NCI-H2029 (cell line): Measurements from ENCODE around the gene STRAP.
A peak's percentile ranks its signal among the peaks of the same experiment; 100 is the strongest.

Experiments used
- DNase-seq: peaks from one replicate; lab custom pipeline; 2025; lab: John Stamatoyannopoulos, UW

STRAP gene, protein sequence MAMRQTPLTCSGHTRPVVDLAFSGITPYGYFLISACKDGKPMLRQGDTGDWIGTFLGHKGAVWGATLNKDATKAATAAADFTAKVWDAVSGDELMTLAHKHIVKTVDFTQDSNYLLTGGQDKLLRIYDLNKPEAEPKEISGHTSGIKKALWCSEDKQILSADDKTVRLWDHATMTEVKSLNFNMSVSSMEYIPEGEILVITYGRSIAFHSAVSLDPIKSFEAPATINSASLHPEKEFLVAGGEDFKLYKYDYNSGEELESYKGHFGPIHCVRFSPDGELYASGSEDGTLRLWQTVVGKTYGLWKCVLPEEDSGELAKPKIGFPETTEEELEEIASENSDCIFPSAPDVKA

DNA sequence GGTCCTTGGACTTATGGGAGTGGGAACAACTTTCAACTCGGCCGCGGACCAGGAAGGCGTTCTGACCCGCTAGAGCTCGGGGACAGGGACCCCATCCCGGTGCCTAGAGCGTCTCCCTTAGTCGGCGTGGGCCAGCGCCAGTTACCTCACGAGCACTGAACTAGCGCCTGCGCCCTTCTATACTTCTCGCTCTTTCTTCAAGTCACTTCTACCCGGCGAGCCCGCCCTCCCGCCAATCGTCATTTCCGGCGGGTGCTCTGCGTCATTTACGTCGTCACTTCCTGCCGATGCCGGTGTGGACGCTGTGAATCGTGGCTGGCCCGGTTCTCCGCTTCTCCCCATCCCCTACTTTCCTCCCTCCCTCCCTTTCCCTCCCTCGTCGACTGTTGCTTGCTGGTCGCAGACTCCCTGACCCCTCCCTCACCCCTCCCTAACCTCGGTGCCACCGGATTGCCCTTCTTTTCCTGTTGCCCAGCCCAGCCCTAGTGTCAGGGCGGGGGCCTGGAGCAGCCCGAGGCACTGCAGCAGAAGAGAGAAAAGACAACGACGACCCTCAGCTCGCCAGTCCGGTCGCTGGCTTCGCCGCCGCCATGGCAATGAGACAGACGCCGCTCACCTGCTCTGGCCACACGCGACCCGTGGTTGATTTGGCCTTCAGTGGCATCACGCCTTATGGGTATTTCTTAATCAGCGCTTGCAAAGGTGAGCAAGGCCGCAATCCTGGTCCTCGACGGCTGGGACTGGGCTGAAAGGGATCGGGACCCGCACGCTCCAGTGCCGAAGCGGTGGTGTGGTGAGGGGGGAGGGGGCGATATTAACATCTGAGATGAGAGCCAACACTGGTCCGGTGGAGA, at the start of gene STRAP:
Gene STRAP (plus strand): TSS at position 270 of the 854 bp plus-strand sequence. CDS start 321 bp downstream, at position 591.
- DNase-seq: peak; percentile 96

DNA sequence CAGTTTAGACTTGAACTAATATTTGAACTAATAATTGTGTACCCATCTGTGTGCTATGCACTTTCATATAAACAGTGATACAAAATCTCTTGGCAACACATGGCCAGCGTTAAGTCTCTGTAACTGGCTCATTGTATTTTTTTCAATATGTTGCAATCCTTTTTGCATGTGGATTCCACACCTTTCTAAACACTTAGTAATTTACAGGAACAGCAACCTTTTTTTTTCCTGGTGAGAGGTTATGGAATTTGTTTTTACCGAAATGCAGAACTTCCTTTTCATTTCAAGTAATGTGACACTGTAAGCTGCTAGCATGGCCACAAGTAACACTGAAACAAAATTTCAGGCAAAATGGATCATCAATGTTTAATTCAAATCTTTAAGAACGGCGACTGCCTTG, 47.6 kb upstream of the STRAP start:
- no peak for DNase-seq

DNA sequence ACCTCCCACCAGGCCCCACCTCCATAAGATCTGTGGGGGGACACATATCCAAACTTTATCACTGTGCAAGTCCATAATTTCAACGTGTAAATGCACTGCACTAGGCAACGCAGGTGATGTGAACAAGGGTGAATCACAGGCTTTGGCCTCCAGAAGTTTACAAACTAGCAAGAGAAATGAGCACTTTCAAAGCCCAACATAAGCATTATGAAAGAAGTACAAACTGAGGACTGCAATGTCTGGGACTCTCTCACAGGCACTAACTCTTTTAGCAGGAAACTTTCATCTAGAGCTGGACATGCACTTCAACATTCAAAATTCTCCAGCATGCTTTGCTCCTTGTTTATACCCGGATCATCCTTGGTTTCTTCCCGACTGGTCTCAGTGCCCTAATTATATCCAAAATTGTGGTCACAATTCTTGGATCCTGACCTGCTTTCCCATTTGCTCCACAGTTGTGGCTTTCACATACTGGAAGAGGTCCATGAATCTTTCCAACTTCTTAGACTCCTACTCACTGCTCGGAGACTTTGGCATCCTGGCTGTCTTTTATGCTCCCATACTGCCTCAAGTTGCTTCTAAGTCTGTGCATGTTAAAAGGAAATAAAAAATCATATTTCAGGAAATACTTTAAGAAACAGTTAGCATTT, 44.9 kb upstream of the STRAP start:
- no peak for DNase-seq

DNA sequence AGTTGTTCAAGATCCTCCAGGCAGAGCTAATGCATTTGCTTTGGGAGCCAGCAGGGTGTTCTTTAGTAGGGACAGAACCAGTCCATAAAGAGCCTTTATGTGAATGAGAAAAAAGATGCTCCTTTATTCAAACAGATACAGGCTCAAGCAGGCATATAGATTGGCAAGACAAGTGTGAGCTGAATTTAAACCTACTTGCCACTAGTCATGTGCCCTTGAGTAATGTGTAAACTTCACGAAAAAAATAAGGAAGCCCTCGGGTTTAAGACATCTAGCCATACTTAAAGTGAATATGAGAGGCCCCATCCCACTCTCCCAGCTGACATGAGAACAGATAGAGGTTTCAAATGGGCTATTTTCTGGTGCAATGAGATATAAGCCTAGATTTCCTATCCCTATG, 43.1 kb upstream of the STRAP start:
- no peak for DNase-seq

DNA sequence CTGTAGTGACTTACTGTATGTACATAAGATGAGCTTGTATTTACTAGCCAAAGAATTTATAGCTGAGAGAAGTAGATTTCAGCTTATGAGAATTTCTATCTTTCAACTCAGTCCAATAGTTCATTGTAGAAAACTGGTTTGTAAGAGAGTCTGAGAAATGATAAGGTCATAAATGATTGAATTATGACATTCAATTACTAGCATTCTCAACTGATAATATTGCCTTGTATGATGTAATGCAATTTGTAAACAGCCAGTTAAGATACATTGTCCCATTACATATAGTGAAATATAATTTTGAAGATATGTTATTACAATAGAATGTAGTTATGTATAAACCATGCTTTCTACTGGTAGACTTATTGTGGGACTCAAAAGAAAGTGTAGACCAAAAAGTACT, 42.5 kb upstream of the STRAP start:
- DNase-seq: no peak

DNA sequence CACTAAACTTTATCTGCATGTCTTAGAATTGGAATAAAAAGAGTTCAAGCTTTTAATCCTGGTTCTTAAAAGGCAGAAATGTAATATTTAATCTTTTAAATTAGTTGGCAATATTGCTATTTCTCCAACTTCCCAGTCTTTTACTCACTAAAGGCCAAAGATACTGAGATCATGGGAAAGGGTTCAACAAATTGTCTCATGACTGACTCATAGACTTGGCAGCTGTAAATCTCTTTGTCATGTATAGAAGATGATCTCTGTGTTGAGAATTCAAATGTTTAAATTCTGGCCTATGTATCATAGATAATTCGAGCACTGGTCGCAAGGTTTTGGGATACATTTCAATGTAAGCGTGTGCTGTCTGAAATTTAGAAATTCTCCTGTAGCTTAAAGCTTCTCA, 40.1 kb upstream of the STRAP start:
- DNase-seq: no peak

DNA sequence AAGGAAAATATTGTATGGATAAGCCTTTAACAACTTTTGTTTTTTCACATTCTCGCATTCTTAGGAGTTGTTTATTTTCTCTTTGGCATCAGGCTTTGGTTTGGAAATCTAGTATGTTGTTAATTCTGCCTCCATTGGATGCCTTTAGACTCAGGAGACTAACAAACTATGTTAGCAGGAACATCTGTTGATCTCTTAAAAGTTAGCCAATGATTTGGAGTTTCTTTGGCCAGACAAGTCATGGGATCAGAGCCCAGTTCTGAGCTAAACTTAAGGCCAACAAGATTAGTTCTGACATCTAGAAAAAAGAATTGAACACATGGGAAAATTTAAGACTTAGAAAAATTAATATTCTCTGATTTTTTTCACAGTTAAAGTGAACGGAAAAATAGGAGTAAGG, 35.3 kb upstream of the STRAP start:
- no peak for DNase-seq

DNA sequence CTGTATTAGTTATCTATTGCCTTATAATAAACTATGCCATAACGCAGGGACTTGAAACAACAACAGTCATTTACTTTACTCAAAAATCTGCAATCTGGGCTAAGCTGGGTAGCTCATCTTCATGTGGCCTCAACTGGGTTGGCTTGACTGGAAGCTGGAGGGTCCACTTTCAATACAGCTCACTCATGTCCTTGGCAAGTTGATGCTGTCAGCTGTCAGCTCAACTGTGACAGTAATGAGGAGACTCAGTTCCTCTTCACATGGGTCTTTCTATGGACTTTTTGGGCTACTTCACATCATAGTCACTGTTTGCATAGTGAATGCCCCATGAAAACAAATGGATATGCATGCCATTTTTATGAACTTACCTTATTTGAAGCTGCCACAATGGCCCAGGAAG, 33.6 kb upstream of the STRAP start:
- no peak for DNase-seq

DNA sequence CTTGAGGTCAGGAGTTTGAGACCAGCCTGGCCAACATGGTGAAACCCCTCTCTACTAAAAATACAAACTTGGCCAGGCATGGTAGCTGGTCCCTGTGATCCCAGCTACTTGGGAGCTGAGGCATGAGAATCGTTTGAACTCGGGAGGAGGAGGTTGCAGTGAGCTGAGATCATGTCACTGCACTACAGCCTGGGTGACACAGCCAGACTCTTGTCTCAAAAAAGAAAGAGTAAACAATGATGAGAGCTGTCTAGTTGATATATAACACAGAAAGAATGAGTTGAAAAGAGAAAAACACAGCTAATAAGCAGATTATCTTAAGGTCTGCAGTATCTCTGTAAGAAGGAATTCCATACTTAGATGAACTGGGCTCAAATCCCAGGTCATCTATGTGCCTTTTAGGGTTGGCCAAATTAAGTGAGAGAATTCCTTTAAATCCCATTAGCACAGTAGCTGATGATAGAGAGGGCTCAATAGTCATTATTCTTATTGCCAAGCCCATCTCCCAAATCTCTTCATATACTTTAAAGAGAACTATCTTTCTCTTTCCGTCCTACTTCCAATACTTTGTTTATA, 31.1 kb upstream of the STRAP start:
- DNase-seq: no peak

DNA sequence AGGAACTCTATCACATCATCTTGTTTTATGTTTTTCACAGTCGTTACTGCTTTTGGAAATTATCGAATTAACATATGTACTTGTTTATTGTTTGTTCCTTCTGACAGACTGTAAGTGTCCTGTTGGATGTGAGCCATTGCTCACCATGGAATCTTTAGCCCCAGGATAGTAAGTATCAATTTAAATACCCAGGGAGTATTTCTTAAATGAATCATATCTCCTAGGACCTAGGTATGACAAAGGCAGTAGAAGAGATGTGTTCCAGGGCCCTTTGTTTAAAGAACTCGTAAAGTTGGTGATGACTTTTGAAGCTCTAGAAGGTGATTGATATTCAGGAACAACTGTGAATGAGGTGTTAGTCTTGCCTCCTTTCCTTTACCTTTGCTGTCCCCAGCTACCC, 30.3 kb upstream of the STRAP start:
- DNase-seq: no peak

DNA sequence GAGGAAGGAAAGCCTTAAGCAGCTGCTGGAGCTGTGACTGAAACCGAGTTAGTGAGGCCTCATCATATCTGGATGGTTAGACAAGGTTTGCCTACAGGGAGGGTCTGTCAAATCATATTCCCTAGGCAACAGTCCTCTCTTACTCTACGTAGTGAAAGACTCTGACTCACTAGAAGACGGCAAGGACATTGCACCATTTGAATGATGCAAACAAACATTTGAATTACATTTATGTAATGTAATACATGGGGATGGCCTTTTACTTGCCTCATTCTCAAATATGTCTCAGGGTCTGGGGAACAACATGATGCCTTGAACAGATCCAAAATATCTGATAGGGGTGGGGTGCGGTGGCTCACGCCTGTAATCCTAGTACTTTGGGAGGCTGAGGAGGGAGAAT, 29.8 kb upstream of the STRAP start:
- DNase-seq: no peak

DNA sequence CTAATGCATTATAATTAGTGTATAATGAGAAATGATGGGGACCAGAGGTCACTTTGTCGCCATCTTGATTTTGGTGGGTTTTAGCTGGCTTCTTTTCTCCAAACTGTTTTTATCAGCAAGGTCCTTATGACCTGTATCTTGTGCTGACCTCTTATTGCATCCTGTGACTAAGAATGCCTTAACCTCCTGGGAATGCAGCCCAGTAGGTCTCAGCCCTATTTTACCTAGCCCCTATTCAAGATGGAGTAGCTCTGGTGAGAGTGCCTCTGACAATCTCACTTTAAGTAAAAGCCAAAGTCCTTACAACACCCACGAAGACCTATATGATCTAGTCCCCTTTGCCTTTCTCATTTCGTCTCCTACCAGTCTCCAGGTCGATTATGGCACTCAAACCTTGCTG, 28.3 kb upstream of the STRAP start:
- DNase-seq: no peak

DNA sequence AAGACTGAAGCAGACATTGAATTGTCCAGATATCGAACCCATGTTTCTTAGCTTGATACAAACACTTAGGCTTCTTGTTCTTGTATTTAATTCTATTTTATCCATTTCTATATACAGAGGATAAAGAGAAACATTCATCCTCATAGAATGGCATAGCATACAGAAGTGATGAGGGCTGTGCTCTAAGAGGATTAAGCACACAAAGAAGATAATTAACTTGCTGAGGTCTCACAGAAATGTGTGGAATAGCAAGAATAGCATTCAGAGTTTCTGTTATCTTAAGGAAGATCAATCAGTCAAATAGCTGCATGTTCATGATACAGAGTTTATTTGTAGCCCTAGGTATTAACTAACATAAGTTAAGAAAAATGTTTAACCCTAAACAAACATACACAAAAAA, 27.3 kb upstream of the STRAP start:
- DNase-seq: no peak

DNA sequence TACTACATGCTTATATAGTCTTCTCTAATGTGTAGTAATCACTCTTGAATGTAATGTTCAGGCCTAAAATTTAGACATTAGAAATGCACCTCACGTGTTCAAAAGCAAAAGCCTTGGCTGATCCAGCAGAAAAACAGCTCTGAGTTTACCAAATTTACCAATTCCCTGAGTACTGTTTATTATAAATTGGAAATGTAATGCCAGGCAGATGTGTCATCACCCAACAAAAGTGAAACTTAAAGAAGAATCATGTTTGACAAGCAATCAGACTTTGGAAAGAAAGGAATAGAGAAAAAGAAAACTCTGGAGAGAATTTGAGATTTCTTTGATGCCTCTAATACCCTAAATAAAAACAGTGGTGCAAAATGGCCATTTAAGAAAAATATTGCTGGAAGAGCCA, 26.5 kb upstream of the STRAP start:
- DNase-seq: no peak

DNA sequence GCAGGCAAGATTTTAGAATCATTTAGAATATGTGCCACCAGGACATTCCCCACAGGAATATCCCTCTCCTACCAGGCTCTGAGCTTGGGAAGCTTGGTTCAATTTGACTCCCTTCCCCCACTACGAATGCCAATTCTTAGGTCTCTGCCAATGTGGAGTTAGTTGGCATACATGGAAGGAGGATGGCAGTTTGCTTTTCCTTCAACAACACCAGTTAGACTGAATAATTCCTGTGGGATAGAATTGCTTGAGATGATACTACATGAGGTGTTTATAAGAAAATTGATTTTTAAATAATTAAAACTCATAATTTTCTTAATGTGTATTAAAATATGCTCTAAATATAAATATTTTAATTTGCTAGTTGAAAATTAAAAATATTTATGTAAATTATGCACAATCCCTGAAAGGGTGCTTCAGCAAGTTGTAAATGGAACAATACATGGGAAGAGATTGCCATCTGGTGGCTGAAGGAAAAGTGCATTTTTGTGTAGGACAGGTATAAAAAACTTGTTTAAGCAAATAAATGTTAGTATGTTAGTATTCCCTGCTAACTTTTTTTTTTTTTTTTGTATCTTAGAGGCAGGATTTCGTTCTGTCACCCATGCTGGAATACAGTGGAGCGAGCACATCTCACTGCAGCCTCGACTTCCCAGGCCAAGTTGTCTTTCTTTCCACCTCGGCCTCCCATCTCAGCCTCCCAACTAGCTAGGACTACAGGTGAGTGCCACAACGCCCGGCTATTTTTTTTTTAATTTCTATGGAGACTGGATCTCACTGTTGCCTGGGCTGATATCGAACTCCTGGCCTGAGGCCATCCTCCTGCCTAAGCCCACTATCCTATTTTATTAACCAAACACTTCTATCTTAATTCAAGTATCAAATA, 25.8 kb upstream of the STRAP start:
- DNase-seq: peak; percentile 12

DNA sequence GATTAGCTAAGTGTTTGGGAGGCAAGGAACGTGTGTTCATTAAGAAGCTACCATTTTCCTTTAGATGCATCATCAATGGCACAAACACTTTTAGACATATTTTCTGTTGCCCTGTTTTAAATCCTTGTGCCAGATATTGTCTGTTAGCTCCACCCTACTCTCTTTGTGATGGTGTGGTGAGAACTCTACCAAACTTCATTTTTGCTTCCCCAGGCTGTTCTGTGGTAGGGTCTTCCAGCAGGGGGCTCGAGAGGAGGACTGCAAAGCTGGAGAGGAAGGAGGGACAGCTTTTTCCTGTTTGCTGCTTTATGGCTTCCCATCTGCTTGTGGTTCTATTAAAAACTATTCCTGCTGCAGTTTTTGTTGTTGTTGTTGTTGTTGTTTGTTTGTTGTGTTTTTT, 23.8 kb upstream of the STRAP start:
- DNase-seq: no peak

DNA sequence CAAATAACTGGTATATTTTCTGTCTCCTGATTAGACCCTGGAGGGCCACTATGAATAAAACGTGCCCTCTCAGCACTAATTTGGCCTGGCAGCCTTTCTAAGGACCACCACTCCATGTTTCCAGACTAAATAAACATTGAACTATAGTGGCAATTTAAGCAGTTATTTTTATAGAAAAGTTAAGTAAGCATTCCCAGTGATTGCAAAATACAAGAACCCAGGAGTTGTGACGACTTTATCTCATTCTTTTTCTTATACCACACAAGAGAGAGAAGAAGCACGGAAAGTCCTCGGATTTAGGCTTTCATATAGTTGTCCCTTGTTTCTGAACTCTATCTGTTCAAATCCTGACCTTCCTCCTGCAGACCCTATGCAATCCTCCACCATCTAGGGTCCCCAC, 23.1 kb upstream of the STRAP start:
- no peak for DNase-seq

DNA sequence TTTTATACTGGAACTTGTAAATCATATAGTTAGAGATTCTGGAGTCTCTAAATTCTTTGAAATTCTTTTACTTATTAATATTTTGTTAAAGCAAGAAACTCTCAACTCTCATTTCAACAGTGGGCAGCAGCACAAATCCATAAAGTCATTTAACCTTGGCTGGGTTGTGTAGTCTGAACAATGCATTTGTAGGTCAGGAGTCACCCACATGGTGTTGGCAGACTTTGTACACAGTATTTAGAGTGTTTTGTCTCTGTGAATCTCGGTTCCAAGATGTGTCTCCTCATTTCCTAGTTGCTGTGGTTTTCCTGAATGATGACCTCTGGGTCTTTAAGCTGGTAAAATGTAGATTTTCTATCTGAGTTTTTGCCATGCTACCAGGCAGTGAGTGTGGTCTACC, 20.8 kb upstream of the STRAP start:
- no peak for DNase-seq

DNA sequence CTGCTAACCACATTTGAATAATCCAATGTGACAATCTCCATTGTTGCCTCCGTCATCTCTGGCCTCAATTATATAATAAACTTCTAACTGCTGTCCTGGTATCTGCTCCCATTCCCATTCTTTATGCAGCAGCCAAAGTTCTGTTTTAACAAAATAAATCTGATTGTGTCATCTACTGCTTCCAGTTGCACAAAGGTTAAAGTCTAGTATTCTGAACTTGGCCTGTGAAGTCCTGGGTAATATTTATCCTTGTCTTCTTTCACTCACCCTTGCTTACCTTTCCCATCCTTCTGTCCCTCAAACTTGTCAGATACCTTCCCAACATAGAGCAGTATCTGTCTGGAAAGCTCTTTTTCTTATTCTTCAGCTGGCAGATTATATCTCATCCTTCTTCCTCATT, 19.3 kb upstream of the STRAP start:
- DNase-seq: no peak

DNA sequence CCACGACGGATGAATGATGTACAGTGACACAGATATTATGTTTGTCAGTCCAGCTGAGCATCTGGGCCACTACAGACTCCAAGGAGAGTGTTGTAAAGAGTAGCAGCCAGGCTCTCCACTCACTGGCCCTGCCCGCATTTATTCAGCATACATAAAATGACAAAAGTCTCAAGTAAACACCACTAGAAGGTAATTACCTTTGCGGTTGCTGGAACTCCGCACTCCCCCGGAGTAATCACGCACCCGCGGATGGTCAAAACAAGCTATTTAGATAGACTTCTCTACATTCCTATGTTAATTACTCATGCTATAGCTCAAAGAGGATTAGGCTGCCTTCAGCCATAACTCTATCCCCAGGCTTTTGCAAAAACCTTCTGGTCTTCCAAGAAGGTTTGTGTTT, 18.8 kb upstream of the STRAP start:
- DNase-seq: no peak

DNA sequence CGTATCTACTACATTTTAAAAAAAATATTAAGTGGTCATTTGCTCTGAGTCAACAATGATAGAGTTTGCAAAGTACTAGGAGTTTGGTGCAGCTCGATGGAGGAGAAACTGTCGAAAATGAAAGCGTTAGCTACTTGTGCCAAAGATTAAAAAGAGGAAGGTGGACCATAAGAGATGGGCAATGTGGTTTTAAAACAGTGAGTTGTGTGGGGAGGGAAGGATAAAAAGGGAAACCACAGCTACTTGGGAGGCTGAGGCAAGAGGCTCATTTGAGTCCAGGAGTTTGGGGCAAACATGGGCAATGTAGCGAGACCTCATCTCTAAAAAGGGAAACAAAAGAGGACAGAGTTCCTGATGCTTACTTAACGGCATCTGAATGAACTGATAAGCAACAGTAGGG, 18.2 kb upstream of the STRAP start:
- DNase-seq: no peak

DNA sequence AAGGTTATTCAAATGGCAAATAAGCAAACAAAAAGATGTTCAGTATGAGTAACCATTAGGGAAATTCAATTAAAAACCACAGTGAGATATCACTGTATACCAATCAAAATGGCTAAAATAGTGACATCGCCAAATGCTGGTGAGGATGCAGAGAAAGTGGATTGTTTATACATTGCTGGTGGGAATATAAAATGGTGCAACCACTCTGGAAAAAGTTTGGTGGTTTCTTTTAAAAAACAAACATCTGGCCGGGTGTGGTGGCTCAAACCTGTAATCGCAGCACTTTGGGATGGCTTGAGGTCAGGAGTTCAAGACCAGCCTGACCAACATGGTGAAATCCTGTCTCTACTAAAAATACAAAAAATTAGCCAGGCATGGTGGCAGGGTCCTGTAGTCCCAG, 14.0 kb upstream of the STRAP start:
- no peak for DNase-seq
